GM19467 (cell line): ENCODE measurements around the gene BBS9.
A peak's percentile ranks its signal among the peaks of the same experiment; 100 is the strongest.
"Not testable (repeated sequence)": the region's sequence is repeated elsewhere in the genome, so short reads cannot be mapped to it uniquely, and the experiment has no call there.

Experiments used
- ATAC-seq: cut with Tn5 transposase; IDR thresholded peaks from one replicate; pipeline ENCODE4 v1.9.1; 2021; ENCODE audit warnings: mild to moderate bottlenecking, moderate library complexity; ENCODE audit not compliant: unreplicated experiment

BBS9 gene

GRCh38 chr7:33423646-33424020 is 294.3 kb downstream of the BBS9 start:
- peak; percentile 78 for ATAC-seq

GRCh38 chr7:33425395-33425794 is 296.0 kb downstream of the BBS9 start:
- ATAC-seq = no peak

DNA sequence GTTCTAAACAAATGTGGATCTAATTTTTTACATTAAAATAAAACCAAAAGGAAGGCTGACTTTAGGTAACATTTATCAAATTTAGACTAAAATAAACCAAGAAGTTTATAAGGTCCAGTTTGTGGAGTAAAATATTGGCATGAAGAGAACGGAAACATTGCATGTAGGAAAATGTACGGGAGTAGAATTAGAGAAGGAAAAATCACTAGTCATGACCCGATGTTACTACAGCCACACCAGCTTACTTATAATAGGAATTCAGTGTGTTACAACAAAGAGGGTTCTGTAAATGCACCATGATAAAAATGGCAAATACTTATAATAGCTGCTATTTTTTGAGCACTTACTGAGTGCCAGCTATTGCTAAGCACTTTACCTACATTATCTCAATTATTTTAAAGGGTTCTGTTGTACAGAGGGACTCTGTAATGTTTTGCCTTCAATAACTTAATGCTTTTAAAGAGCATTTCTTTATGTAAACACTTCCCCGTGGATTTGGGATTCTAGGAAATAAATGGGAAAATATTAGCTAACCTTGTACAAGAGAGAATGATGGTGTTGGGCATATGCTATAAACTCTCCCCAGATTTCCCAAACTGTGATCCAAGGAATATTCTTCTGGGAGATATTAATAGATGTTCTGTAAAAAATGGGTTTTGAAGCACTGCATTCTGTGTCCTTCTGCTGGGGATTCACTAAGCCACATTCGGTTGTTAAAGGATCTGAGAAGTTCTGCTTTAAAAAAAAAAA is 296.7 kb downstream of the BBS9 start:
- ATAC-seq = no peak

DNA sequence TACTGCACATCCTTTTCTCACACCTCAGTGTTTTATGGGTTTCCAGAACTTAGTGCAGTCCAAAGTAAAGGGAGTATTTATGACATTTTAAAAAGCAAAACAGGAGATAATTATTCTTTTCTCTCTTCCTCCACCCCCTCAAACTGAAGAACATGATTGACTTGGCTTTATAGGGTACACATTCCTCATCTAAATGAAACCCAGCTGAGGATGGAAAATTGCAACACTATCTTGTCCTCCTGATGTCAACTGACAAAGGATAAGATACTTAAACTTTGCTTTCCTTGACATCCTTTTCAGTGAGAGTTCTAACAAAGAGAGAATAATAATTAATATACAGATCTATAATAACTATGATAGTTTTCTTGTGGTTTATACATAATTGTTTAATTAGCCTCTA is 299.1 kb downstream of the BBS9 start:
- no peak for ATAC-seq

- ATAC-seq = no peak
Measured at GRCh38 chr7:33431543-33431942, 302.2 kb downstream of the BBS9 start.

- no peak for ATAC-seq
Measured at GRCh38 chr7:33432821-33433220, 303.5 kb downstream of the BBS9 start.

GRCh38 chr7:33433357-33433756 is 304.0 kb downstream of the BBS9 start:
- ATAC-seq = no peak

- no peak for ATAC-seq
Measured at GRCh38 chr7:33444511-33444910, 315.1 kb downstream of the BBS9 start.

DNA sequence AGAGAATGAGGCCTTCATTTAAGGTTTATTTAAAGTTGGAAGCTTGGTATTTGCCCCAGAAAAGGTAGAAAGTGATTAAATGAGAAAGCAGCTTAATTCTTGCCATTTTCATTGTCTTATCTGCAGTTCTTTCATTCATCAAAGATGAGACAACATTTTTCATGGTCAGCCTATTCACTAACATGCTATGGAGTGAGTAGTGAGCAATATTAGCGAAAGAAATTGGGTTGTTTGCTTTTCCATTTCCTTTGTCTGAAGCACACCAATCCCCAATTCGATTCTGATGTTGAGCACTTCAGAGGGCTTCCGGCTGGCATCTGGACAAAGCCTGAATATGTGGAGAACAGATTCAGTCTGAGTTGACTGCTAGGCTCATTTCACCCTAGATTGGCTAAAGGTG is 317.2 kb downstream of the BBS9 start:
- no peak for ATAC-seq

DNA sequence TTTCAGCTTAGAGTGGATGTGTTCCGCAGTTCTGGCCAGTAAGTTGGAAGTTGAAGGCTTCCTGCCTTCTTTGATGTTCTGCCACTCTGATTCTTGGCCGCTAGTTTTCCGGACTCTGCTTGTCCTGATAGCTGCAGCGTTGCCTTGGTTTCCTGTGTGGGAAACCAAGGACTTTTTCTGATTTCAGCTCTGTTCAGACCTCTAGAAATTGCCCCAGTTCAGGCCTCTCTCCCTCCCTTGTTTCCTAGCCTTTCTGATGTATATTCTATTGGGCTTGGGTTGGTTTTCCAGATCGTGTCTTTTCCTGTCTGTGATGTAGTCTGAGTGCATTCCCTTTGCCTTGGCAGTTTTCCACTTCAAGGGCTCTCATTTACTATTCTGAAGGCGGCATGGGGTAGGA is 318.7 kb downstream of the BBS9 start:
- no peak for ATAC-seq

DNA sequence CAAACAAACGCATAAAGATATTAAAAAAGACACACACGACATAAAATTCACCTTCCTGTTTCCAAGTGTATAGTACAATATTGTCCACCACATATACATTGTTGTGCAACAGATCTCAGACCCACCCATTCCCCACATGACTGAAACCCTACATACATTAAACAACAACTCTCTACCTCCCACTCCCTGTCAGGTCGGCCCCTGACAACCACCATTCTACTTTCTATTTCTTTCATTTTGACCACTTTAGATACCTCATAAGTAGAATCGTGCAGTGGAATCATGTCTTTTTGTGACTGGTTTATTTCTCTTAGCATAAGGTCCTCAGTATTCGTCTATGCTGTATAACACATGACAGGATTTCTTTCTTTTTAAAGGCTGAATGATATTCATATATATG is 320.5 kb downstream of the BBS9 start:
- no peak for ATAC-seq

GRCh38 chr7:33452805-33453502 is 323.6 kb downstream of the BBS9 start:
- ATAC-seq = no peak

GRCh38 chr7:33457039-33457438 is 327.7 kb downstream of the BBS9 start:
- ATAC-seq = no peak

DNA sequence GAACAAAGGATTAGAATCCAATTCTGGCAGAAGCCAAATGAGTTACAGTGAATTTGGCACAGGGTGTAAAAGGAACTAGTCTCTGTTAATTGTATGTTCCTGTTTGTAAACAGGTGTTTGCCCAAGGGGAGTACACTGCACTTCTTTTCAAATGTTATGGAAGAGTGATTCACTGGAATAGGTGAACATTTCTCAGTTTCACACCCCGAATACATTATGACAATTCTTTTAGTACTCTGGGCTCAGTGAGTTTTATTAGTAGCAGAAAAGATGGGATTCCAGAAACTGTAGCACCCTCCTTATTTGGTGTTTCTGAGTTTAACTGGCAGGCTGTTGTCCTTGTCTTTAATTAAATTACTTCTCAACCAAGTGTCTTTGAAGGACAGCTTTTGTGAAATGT is 329.2 kb downstream of the BBS9 start:
- ATAC-seq = no peak

DNA sequence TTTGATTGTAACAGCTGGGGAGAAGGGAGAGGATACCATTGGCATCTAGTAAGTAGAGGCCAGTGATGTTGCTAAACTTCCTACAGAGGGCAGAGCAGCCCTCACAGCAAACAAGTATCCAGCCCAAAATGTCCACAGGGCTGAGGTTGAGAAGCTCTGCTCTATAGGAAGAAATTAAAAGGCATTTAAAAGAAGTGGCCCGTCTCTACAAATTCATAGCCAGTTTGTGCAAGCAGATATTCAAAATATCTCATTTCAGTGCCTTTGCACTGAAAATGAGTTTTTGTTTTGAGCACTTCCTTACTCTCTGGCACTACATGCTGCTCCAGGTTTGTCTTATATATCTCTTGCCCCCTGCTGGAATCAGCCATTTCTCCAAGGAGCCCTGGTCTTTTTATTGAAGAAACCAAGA is 330.0 kb downstream of the BBS9 start:
- no peak for ATAC-seq

DNA sequence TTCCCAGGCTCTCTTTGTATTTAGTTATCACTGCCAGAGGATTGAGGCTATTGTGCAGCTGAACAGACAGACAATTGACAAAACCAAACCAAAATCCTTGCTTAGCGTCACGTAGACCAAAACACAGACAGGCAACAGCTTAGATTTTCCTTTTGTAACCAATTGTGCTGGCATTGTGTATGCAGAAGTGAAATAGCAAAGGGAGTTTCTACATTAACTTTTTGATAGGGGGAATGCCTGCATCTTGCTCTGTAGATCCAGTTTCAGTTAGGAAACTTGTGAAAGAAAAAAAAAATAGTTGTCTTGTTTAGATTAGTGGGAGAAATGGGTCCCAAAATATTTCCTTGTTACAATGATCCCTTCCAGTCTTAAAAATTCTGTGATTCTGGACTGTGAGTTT is 333.8 kb downstream of the BBS9 start:
- no peak for ATAC-seq

GRCh38 chr7:33466203-33466602 is 336.8 kb downstream of the BBS9 start:
- no peak for ATAC-seq

- ATAC-seq = no peak
Measured at GRCh38 chr7:33471636-33472242, 342.4 kb downstream of the BBS9 start.

GRCh38 chr7:33472348-33473025 is 343.1 kb downstream of the BBS9 start:
- ATAC-seq = no peak

DNA sequence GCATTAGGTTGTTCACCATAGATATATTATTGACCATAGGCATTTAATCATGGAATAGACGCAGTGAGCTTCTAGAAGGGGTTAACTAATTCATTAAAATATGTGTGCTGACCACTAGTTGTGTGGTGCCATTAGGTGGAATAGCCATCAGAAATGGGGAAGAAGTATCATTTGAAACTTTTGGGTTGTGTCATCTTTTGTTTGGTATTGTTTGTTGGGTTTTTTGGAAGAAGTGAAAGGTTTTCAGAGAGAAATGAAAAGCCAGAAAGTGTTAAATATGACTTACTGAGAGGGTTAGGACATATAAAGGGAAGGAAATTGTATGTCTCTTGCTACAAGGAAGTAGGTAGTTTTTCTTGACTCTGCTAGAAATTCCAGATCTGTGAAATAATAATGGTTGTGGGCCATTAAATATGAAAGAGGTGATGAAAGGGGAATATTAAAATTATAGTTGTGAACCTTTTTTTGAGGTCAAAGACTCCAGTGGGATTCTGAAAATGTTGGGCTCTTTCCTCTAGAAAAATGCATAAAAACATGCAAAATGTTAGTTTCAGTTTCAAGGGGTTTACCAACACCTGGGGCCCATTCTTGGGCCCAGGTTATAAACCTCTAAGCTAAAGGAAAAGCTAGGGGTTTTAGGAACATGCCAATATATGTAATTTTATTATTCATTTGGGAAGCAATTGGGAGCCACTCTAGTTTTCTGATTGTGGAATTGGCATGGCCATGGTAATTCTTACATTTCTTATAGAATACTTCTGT is 348.5 kb downstream of the BBS9 start:
- no peak for ATAC-seq

DNA sequence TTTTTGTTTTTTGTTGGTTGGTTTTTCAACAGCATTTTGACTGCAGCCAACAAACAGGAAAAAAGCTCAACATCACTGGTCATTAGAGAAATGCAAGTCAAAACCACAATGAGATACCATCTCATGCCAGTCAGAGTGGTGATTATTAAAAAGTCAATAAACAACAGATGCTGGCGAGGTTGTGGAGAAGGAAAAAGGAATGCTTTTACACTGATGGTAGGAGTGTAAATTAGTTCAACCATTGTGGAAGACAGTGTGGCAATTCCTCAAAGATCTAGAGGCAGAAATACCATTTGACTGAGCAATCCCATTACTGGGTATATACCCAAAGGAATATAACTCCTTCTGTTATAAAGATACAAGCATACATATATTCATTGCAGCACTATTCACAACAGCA is 355.1 kb downstream of the BBS9 start:
- ATAC-seq = not testable (repeated sequence)
